H9 (cell line): Measurements from ENCODE around the gene PTPRN2. TPM values are rescaled to one million over a fixed set of nuclear protein-coding genes. Genes with fewer than 3 reads are reported as not detected.
A peak's percentile ranks its signal among the peaks of the same experiment; 100 is the strongest.

Source experiments
- DNase-seq: peaks from one replicate; pipeline ENCODE4 v3.0.0-alpha.2; 2017
- H2AFZ ChIP-seq: one replicate; pipeline ENCODE4 v1.6.1; 2013; ENCODE audit warnings: mild to moderate bottlenecking, low read length, control low read depth, moderate library complexity
- H2AK5ac ChIP-seq: 2 replicates; pipeline ENCODE4 v1.6.1; 2013; ENCODE audit warnings: low read length, control low read depth, mixed read lengths; ENCODE audit not compliant: insufficient read length
- H2BK120ac ChIP-seq: one replicate; pipeline ENCODE4 v1.6.1; 2013; ENCODE audit warnings: low read depth, mild to moderate bottlenecking, low read length, control low read depth, inconsistent platforms; ENCODE audit not compliant: poor library complexity, severe bottlenecking
- H2BK12ac ChIP-seq: 2 replicates; pipeline ENCODE4 v1.6.1; 2013; ENCODE audit warnings: low read length, control low read depth, mixed read lengths, low read depth; ENCODE audit not compliant: insufficient read length
- H2BK15ac ChIP-seq: 2 replicates; pipeline ENCODE4 v1.6.1; 2013; ENCODE audit warnings: low read depth, low read length, control low read depth
- H2BK20ac ChIP-seq: one replicate; pipeline ENCODE4 v1.6.1; 2013; ENCODE audit warnings: low read depth, mild to moderate bottlenecking, low read length, control low read depth, inconsistent platforms; ENCODE audit not compliant: poor library complexity, severe bottlenecking
- H2BK5ac ChIP-seq: 2 replicates; pipeline ENCODE4 v1.6.1; 2013; ENCODE audit warnings: low read length, control low read depth, mixed read lengths; ENCODE audit not compliant: insufficient read length
- H3K14ac ChIP-seq: 2 replicates; pipeline ENCODE4 v1.6.1; 2013; ENCODE audit warnings: low read length, control low read depth; ENCODE audit not compliant: insufficient read depth
- H3K18ac ChIP-seq: 2 replicates; pipeline ENCODE4 v1.6.1; 2013; ENCODE audit warnings: low read depth, mild to moderate bottlenecking, mixed read lengths, low read length, control low read depth; ENCODE audit not compliant: insufficient read length
- H3K23ac ChIP-seq: 2 replicates; pipeline ENCODE4 v1.6.1; 2013; ENCODE audit warnings: low read length, control low read depth, mixed read lengths, low read depth; ENCODE audit not compliant: insufficient read length
- H3K23me2 ChIP-seq: 2 replicates; pipeline ENCODE4 v1.6.1; 2013; ENCODE audit warnings: low read depth, mild to moderate bottlenecking, mixed read lengths, low read length, control low read depth; ENCODE audit not compliant: insufficient read length, poor library complexity, severe bottlenecking
- H3K27ac ChIP-seq: 2 replicates; pipeline ENCODE4 v1.5.1; 2013; ENCODE audit warnings: low read length, control low read depth, mixed read lengths, low read depth; ENCODE audit not compliant: insufficient read length
- H3K27me3 ChIP-seq: 2 replicates; pipeline ENCODE4 v1.6.1; 2013; ENCODE audit warnings: low read length, control low read depth, inconsistent platforms; ENCODE audit not compliant: insufficient read depth
- H3K4ac ChIP-seq: 2 replicates; pipeline ENCODE4 v1.6.1; 2013; ENCODE audit warnings: low read depth, mild to moderate bottlenecking, control low read depth, inconsistent platforms, low read length, moderate library complexity
- H3K4me1 ChIP-seq: 2 replicates; pipeline ENCODE4 v1.6.1; 2013; ENCODE audit warnings: low read length, control low read depth, inconsistent platforms; ENCODE audit not compliant: insufficient read depth
- H3K4me2 ChIP-seq: 2 replicates; pipeline ENCODE4 v1.6.1; 2013; ENCODE audit warnings: low read length, control low read depth, mixed read lengths; ENCODE audit not compliant: insufficient read length, insufficient read depth
- H3K56ac ChIP-seq: 2 replicates; pipeline ENCODE4 v1.6.1; 2013; ENCODE audit warnings: low read depth, mild to moderate bottlenecking, mixed read lengths, low read length, control low read depth; ENCODE audit not compliant: insufficient read length
- H3K79me1 ChIP-seq: 2 replicates; pipeline ENCODE4 v1.6.1; 2013; ENCODE audit warnings: low read depth, mild to moderate bottlenecking, moderate library complexity, low read length, control low read depth, inconsistent platforms; ENCODE audit not compliant: insufficient read depth, poor library complexity, severe bottlenecking
- H3K79me2 ChIP-seq: 2 replicates; pipeline ENCODE4 v1.6.1; 2013; ENCODE audit warnings: low read length, control low read depth, inconsistent platforms; ENCODE audit not compliant: insufficient read depth
- H3K9ac ChIP-seq: 2 replicates; pipeline ENCODE4 v1.6.1; 2013; ENCODE audit warnings: low read length, control low read depth, mixed read lengths; ENCODE audit not compliant: insufficient read length; ENCODE audit errors: extremely low read depth
- H3K9me3 ChIP-seq: one replicate; pipeline ENCODE4 v1.6.1; 2013; ENCODE audit warnings: low read depth, low read length, inconsistent platforms; ENCODE audit not compliant: control insufficient read depth
- H3T11ph ChIP-seq: one replicate; pipeline ENCODE4 v1.6.1; 2013; ENCODE audit warnings: mild to moderate bottlenecking, low read length, control low read depth, inconsistent platforms
- H4K20me1 ChIP-seq: one replicate; pipeline ENCODE4 v1.6.1; 2013; ENCODE audit not compliant: control insufficient read depth, insufficient read length, insufficient read depth
- H4K5ac ChIP-seq: 2 replicates; pipeline ENCODE4 v1.6.1; 2013; ENCODE audit warnings: low read depth, mild to moderate bottlenecking, mixed read lengths, low read length, control low read depth; ENCODE audit not compliant: insufficient read length
- H4K8ac ChIP-seq: replicated peaks from 2 replicates; pipeline ENCODE4 v1.6.1; 2013; ENCODE audit warnings: low read length, control low read depth, mixed read lengths, low read depth; ENCODE audit not compliant: insufficient read length
- H4K91ac ChIP-seq: 2 replicates; pipeline ENCODE4 v1.6.1; 2013; ENCODE audit warnings: low read depth, mild to moderate bottlenecking, moderate library complexity, mixed read lengths, low read length, control low read depth; ENCODE audit not compliant: insufficient read length
- H3K27ac Mint-ChIP-seq, 3 experiments: 2 replicates in 2 of 3; 3 replicates in 1 of 3; pipeline ENCODE4 v1.8.0; 2020 to 2021; ENCODE audit warnings: mixed read lengths in 3 of 3, mild to moderate bottlenecking in 1 of 3, moderate library complexity in 1 of 3
- H3K27me3 Mint-ChIP-seq: 2 replicates; pipeline ENCODE4 v1.8.0; 2021; ENCODE audit warnings: low read depth, mild to moderate bottlenecking, moderate library complexity, mixed read lengths
- H3K36me3 Mint-ChIP-seq, 3 experiments: 2 replicates in 2 of 3; 3 replicates in 1 of 3; pipeline ENCODE4 v1.8.0; 2020 to 2021; ENCODE audit warnings: low read depth in 3 of 3, mixed read lengths in 3 of 3; ENCODE audit not compliant: insufficient read depth in 1 of 3
- H3K4me1 Mint-ChIP-seq, 2 experiments: 2 replicates each; pipeline ENCODE4 v1.8.0; 2020; ENCODE audit warnings: mixed read lengths in 2 of 2
- H3K4me3 Mint-ChIP-seq, 2 experiments: 2 replicates in 1 of 2; 3 replicates in 1 of 2; pipeline ENCODE4 v1.8.0; 2020 to 2021; ENCODE audit warnings: mild to moderate bottlenecking in 2 of 2, mixed read lengths in 2 of 2, moderate library complexity in 1 of 2
- H3K9me3 Mint-ChIP-seq, 2 experiments: 2 replicates in 1 of 2; 3 replicates in 1 of 2; pipeline ENCODE4 v1.8.0; 2020; ENCODE audit warnings: mild to moderate bottlenecking in 2 of 2, mixed read lengths in 2 of 2, moderate library complexity in 1 of 2
- CTCF ChIP-seq: fragments of 200-600 bp; sonication (generic); conservative IDR thresholded peaks from 3 replicates; pipeline ENCODE4 v1.8.0; 2021; ENCODE audit warnings: antibody characterized with exemption, mild to moderate bottlenecking
- WGBS: extraction: QIAGEN DNeasy Blood & Tissue Kit; methylation state at CpG from one replicate; pipeline ENCODE4 v1.1.7; 2013; ENCODE audit warnings: missing lambda C conversion rate, low lambda C conversion rate, mixed read lengths; ENCODE audit not compliant: insufficient read length; ENCODE audit errors: extremely low coverage; 5-methylcytosine and 5-hydroxymethylcytosine counted together
- total RNA-seq: library from RNA; stranded (reverse); gene quantifications from 2 replicates; pipeline ENCODE4 v1.2.1, GENCODE V29; 2021

PTPRN2 gene
- total RNA-seq, 1 experiment from 2014 or later = 5.2 TPM

GRCh38 chr7:158607563-158607962 lies 19.9 kb upstream of the PTPRN2 start:
- Histone ChIP-seq H3K56ac (no peak overlapping the region), H3K14ac (no peak overlapping the region), H2BK12ac (no peak overlapping the region), H2BK20ac (no peak overlapping the region), H2BK120ac (no peak overlapping the region), H4K8ac (no peak overlapping the region), H4K20me1 (no peaks in the 10 kb centered on the region), H3K27ac (no peak overlapping the region), H4K91ac (no peak overlapping the region), H3K23me2 (no peaks in the 10 kb centered on the region), H3K23ac (no peak overlapping the region), H3T11ph (no peak overlapping the region), H2AK5ac (no peak overlapping the region), H4K5ac (no peak overlapping the region), H2BK5ac (no peak overlapping the region), H3K9me3 (no peaks in the 10 kb centered on the region), H3K79me1 (no peaks in the 10 kb centered on the region), H3K4ac (no peak overlapping the region), H2AFZ (no peak overlapping the region), H3K79me2 (no peaks in the 10 kb centered on the region), H3K18ac (no peak overlapping the region), H3K9ac (no peak overlapping the region), H2BK15ac (no peak overlapping the region), H3K4me1 (no peaks in the 10 kb centered on the region), H3K27me3 (no peaks in the 10 kb centered on the region), H3K4me2 (no peak overlapping the region)
- H3K27ac Mint-ChIP-seq = peak overlapping the region in 1 of 3 experiments; percentile 79; a peak in 2 of 7 replicates
- no peak for DNase-seq
- H3K27me3 Mint-ChIP-seq = no peaks in the 10 kb centered on the region
- peaks cover 17 to 47% (median 33%) of the 10 kb centered on the region in 3 experiments for H3K36me3 Mint-ChIP-seq
- H3K9me3 Mint-ChIP-seq = no peaks in the 10 kb centered on the region
- H3K4me1 Mint-ChIP-seq = 0 out of 4 replicates have a peak, but pooled peaks cover 0 to 2% of the 10 kb centered on the region in 2 experiments
- WGBS = no CpG with 5 or more reads among the region's 6 CpGs
- no peak for TF ChIP-seq CTCF
- no peak overlapping the region for H3K4me3 Mint-ChIP-seq
